ENCODE data around the gene P4HA3.
A peak's percentile ranks its signal among the peaks of the same experiment; 100 is the strongest.

GRCh38 chr11:74278721-74279161, 32.7 kb downstream of the P4HA3 start:
- TF ChIP-seq CTCF (IDR thresholded peaks at IDR 0.05) (no peak), POLR2AphosphoS5 (IDR thresholded peaks at IDR 0.05) (peak; percentile 47 to 53), POLR2A (IDR thresholded peaks at IDR 0.05; ENCODE audit: low read depth) (no peak)

Measured in esophagus muscularis mucosa (tissue), 3 donors.